Spleen (tissue), 7 donors: ENCODE measurements around the gene GHRL.

Experiments used
- CTCF ChIP-seq, 11 experiments: fragments of 200-600 bp in 7 of 11; fragments of 450-650 bp in 4 of 11; sonication (generic) in 4 of 11; IDR thresholded peaks in 8 of 11; conservative IDR thresholded peaks in 3 of 11; 1 replicate in 7 of 11; 2 replicates in 4 of 11; pipeline versions ENCODE4 v1.4.0 to v1.8.0; 2016 to 2021; ENCODE audit warnings: antibody characterized with exemption in 11 of 11, inconsistent platforms in 4 of 11, mild to moderate bottlenecking in 1 of 11
- POLR2A ChIP-seq, 3 donors: fragments of 450-650 bp; IDR thresholded peaks; one replicate each; pipeline ENCODE4 v1.5.1; 2017; ENCODE audit warnings: antibody characterized with exemption in 3 of 3, mild to moderate bottlenecking in 1 of 3
- POLR2AphosphoS5 ChIP-seq, 3 donors: sonication (generic); formaldehyde crosslinking; IDR thresholded peaks; one replicate each; pipeline ENCODE4 v1.5.1; 2017; ENCODE audit warnings: antibody characterized with exemption in 3 of 3
- donor health status: DM: no; HTN: no; CAD: no; lungs with moderate emphysema.
- donor health status: DM: no; HTN: no; CAD: no.
- donor health status: DM: no; HTN: no; CAD: no.

- TF ChIP-seq CTCF (IDR thresholded peaks at IDR 0.05 in 8 of 11, conservative IDR thresholded peaks at IDR 0.05 in 3 of 11) (no peak), POLR2A (IDR thresholded peaks at IDR 0.05) (no peak), POLR2AphosphoS5 (IDR thresholded peaks at IDR 0.05) (no peak)
Observed at GRCh38 chr3:10240799-10241198, 51.9 kb downstream of the GHRL start.
